Gastrocnemius medialis (tissue), 4 donors: ENCODE results near the gene SLC17A7. TPM values are rescaled to one million over a fixed set of nuclear protein-coding genes. Genes with fewer than 3 reads are reported as not detected.

Experiments used
- ATAC-seq, 2 donors: fragments of 150-250 bp; one replicate each; pipeline ENCODE4 v1.9.1; 2016
- DNase-seq, 2 donors: peaks; one replicate each; pipeline ENCODE4 v3.0.0-alpha.2; 2019
- H3K27ac ChIP-seq, 4 donors: fragments of 200-600 bp; sonication (generic); 1 replicate in 1 of 4; 2 replicates in 3 of 4; pipeline ENCODE4 v1.5.1; 2016 to 2018; ENCODE audit warnings: mild to moderate bottlenecking in 2 of 4, moderate library complexity in 1 of 4
- H3K27me3 ChIP-seq, 3 donors: fragments of 200-600 bp; sonication (generic) in 2 of 3; 1 replicate in 1 of 3; 2 replicates in 2 of 3; pipeline versions ENCODE4 v1.5.1 to v1.6.0; 2016 to 2019; ENCODE audit warnings: mild to moderate bottlenecking in 1 of 3, moderate library complexity in 1 of 3
- H3K36me3 ChIP-seq, 2 donors: fragments of 200-600 bp; sonication (generic) in 1 of 2; one replicate each; pipeline ENCODE4 v1.5.1; 2017 to 2018
- H3K4me1 ChIP-seq, 2 donors: fragments of 200-600 bp; sonication (generic) in 1 of 2; one replicate each; pipeline ENCODE4 v1.5.1; 2016 to 2017; ENCODE audit warnings: mild to moderate bottlenecking in 2 of 2
- H3K4me3 ChIP-seq, 4 donors: fragments of 200-600 bp; sonication (generic) in 3 of 4; 1 replicate in 1 of 4; 2 replicates in 3 of 4; pipeline ENCODE4 v1.5.1; 2016 to 2019; ENCODE audit warnings: mild to moderate bottlenecking in 2 of 4
- H3K9me3 ChIP-seq, 3 donors: fragments of 200-600 bp; sonication (generic) in 2 of 3; 1 replicate in 1 of 3; 2 replicates in 2 of 3; pipeline ENCODE4 v1.5.1; 2016 to 2019
- POLR2A ChIP-seq, 2 donors: fragments of 450-650 bp; IDR thresholded peaks; one replicate each; pipeline ENCODE4 v1.6.1; 2017; ENCODE audit warnings: antibody characterized with exemption in 2 of 2, mild to moderate bottlenecking in 2 of 2, moderate library complexity in 2 of 2
- in situ Hi-C, 4 donors: fragments of 200-750 bp; cut with MboI; loops; one replicate each; pipeline versions ENCODE4 v1.15.0 to v1.8.0; 2017; ENCODE audit warnings: low sequenced_read_pairs in 4 of 4
- intact Hi-C: fragments of 100-400 bp; cut with DNase I; formaldehyde crosslinking; loops from one replicate; pipeline ENCODE4 v1.15.1; 2023; ENCODE audit warnings: low total_unique reads
- total RNA-seq, 4 donors: library from RNA; depleted of rRNA; stranded (reverse); fragments of >200 nt; gene quantifications; one replicate each; pipeline versions ENCODE4 v1.1.0 to v1.2.3, GENCODE V29; 2016
- TF ChIP-seq, protein P1 (sequence below), 5 experiments: fragments of 450-650 bp in 3 of 5; fragments of 200-600 bp in 2 of 5; sonication (generic) in 2 of 5; IDR thresholded peaks in 4 of 5; conservative IDR thresholded peaks in 1 of 5; 1 replicate in 4 of 5; 2 replicates in 1 of 5; pipeline ENCODE4 v1.5.1; 2016 to 2019; ENCODE audit warnings: antibody characterized with exemption in 5 of 5, mild to moderate bottlenecking in 3 of 5, moderate library complexity in 3 of 5

The SLC17A7 gene
- total RNA-seq, 4 donors from 2014 or later = 0.24 to 1.6 (median 0.33) TPM

GRCh38 chr19:49407482-49408015 is 33.8 kb downstream of the SLC17A7 start:
- in situ Hi-C loops (no loop called here), intact Hi-C loops (no loop called here)
- TF ChIP-seq POLR2A (IDR thresholded peaks at IDR 0.05) = no peak
- TF ChIP-seq, protein P1, sequence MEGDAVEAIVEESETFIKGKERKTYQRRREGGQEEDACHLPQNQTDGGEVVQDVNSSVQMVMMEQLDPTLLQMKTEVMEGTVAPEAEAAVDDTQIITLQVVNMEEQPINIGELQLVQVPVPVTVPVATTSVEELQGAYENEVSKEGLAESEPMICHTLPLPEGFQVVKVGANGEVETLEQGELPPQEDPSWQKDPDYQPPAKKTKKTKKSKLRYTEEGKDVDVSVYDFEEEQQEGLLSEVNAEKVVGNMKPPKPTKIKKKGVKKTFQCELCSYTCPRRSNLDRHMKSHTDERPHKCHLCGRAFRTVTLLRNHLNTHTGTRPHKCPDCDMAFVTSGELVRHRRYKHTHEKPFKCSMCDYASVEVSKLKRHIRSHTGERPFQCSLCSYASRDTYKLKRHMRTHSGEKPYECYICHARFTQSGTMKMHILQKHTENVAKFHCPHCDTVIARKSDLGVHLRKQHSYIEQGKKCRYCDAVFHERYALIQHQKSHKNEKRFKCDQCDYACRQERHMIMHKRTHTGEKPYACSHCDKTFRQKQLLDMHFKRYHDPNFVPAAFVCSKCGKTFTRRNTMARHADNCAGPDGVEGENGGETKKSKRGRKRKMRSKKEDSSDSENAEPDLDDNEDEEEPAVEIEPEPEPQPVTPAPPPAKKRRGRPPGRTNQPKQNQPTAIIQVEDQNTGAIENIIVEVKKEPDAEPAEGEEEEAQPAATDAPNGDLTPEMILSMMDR (IDR thresholded peaks at IDR 0.05 in 4 of 5, conservative IDR thresholded peaks at IDR 0.05 in 1 of 5) = no peak
- ATAC-seq = no peak
- DNase-seq = no peak
- no peaks in the 10 kb centered on the region for H3K36me3 ChIP-seq
- H3K27me3 ChIP-seq = no peaks in the 10 kb centered on the region
- H3K27ac ChIP-seq = no peak overlapping the region
- no peaks in the 10 kb centered on the region for H3K4me1 ChIP-seq
- H3K9me3 ChIP-seq = no peaks in the 10 kb centered on the region
- no peak overlapping the region for H3K4me3 ChIP-seq

- no peaks in the 10 kb centered on the region for H3K9me3 ChIP-seq
- TF ChIP-seq, protein P1 (IDR thresholded peaks at IDR 0.05 in 4 of 5, conservative IDR thresholded peaks at IDR 0.05 in 1 of 5) = no peak
- TF ChIP-seq POLR2A (IDR thresholded peaks at IDR 0.05) = no peak
- no peaks in the 10 kb centered on the region for H3K4me1 ChIP-seq
- intact Hi-C loops (no loop called here), in situ Hi-C loops (no loop called here)
- H3K27me3 ChIP-seq = no peaks in the 10 kb centered on the region
- DNase-seq (no peak), ATAC-seq (no peak)
- no peaks in the 10 kb centered on the region for H3K36me3 ChIP-seq
- H3K4me3 ChIP-seq = no peak overlapping the region
- H3K27ac ChIP-seq = no peak overlapping the region
These were observed 34.2 kb downstream of the SLC17A7 start for GRCh38 chr19:49407079-49407478.

DNA sequence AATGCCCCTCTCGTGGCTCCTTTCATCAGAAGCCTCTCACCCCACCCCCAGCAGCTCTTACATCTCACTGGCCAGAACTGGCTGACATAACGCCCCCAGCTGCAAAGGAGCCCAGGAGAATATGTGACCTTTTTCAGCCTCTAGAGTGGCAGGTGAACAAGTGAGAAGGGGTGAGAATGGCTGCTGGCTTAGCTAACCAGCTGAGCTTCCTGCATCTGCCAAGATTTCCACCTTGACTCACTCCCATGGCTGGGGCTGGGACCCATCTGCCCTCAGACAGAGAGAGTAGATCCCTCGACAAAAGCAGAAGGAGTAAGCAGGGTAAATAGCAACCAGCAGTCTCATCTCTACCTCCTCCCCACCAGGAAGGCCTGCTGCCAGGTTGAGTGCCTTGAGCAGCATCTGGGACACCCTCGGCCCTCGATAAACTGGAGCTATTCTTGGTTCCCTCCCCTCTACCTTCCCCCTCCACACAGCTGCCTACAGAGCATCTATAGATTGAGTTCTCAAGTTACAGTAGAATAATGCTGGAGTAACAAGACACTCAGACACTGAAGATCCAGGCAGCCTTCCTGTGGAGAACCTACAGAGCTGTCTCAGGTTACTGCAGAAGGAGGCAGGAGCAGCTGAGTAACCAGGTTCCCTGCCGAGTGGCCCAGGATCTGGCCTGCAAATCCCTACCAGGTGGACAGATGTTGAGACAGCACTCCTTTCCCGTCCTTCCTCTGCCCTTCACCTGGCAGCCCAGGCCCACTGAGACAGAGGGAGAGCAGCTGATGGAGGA is 37.7 kb downstream of the SLC17A7 start:
- H3K4me1 ChIP-seq = no peaks in the 10 kb centered on the region
- ATAC-seq (no peak), DNase-seq (no peak)
- H3K27ac ChIP-seq = no peak overlapping the region
- in situ Hi-C loops (no loop called here), intact Hi-C loops (no loop called here)
- H3K9me3 ChIP-seq = no peaks in the 10 kb centered on the region
- no peak overlapping the region for H3K4me3 ChIP-seq
- peaks cover 0 to 5% (median 0%) of the 10 kb centered on the region in 3 donors for H3K27me3 ChIP-seq
- H3K36me3 ChIP-seq = no peaks in the 10 kb centered on the region
- TF ChIP-seq POLR2A (IDR thresholded peaks at IDR 0.05) = no peak
- TF ChIP-seq, protein P1 (IDR thresholded peaks at IDR 0.05 in 4 of 5, conservative IDR thresholded peaks at IDR 0.05 in 1 of 5) = no peak

DNA sequence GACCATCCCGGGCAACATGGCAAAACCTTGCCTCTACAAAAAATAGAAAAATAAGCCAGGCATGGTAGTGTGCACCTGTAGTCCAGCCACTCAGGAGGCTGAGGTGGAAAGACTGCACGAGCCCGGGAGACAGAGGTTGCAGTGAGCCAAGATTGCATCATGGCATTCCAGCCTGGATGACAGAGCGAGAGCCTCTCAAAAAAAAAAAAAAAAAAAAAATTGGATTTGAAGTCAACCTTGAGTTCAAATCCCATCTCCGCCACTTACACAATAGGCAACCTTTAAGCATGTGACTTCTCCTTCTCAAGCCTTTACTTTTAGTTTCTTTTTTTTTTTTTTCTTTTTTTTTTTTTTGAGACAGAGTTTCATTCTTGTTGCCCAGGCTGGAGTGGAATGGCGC is 41.3 kb downstream of the SLC17A7 start:
- intact Hi-C loops (no loop called here), in situ Hi-C loops (no loop called here)
- TF ChIP-seq, protein P1 (IDR thresholded peaks at IDR 0.05 in 4 of 5, conservative IDR thresholded peaks at IDR 0.05 in 1 of 5) = no peak
- no peak for TF ChIP-seq POLR2A (IDR thresholded peaks at IDR 0.05)
- Histone ChIP-seq H3K27ac (no peak overlapping the region), H3K27me3 (peaks cover 0 to 5% (median 2%) of the 10 kb centered on the region in 3 donors), H3K36me3 (no peaks in the 10 kb centered on the region), H3K4me3 (no peak overlapping the region), H3K9me3 (no peaks in the 10 kb centered on the region), H3K4me1 (no peaks in the 10 kb centered on the region)
- DNase-seq = no peak
- ATAC-seq = no peak
